Transverse colon (tissue), 4 donors: ENCODE results near the gene EXOSC5. TPM values are rescaled to one million over a fixed set of nuclear protein-coding genes. Genes with fewer than 3 reads are reported as not detected.

Experiments used
- DNase-seq: peaks from one replicate; pipeline ENCODE4 v3.0.0-alpha.2; 2019
- H3K27ac ChIP-seq, 4 donors: fragments of 200-600 bp; sonication (generic); 2 replicates each; pipeline ENCODE4 v1.5.1; 2016 to 2018; ENCODE audit warnings: inconsistent platforms in 4 of 4
- H3K27me3 ChIP-seq: fragments of 200-600 bp; sonication (generic); 2 replicates; pipeline ENCODE4 v1.5.1; 2017; ENCODE audit warnings: inconsistent platforms
- H3K36me3 ChIP-seq, 4 donors: fragments of 200-600 bp; sonication (generic); 2 replicates each; pipeline ENCODE4 v1.5.1; 2017 to 2019; ENCODE audit warnings: inconsistent platforms in 4 of 4
- H3K4me1 ChIP-seq, 4 donors: fragments of 200-600 bp; sonication (generic); 2 replicates each; pipeline ENCODE4 v1.5.1; 2017 to 2020; ENCODE audit warnings: inconsistent platforms in 4 of 4
- H3K4me3 ChIP-seq, 4 donors: fragments of 200-600 bp; sonication (generic); 1 replicate in 1 of 4; 2 replicates in 3 of 4; pipeline versions ENCODE4 v1.5.1 to v1.6.1; 2017 to 2019; ENCODE audit warnings: inconsistent platforms in 4 of 4
- H3K9me3 ChIP-seq, 2 donors: fragments of 200-600 bp; sonication (generic); 2 replicates each; pipeline ENCODE4 v1.5.1; 2017 to 2019; ENCODE audit warnings: inconsistent platforms in 2 of 2
- CTCF ChIP-seq, 5 experiments: fragments of 200-600 bp in 3 of 5; fragments of 450-650 bp in 2 of 5; sonication (generic) in 3 of 5; IDR thresholded peaks; 1 replicate in 2 of 5; 2 replicates in 3 of 5; pipeline ENCODE4 v1.5.1; 2016 to 2017; ENCODE audit warnings: antibody characterized with exemption in 5 of 5, inconsistent platforms in 3 of 5, mild to moderate bottlenecking in 2 of 5, moderate library complexity in 1 of 5
- EP300 ChIP-seq: sonication (generic); formaldehyde crosslinking; IDR thresholded peaks from one replicate; pipeline ENCODE4 v1.6.1; 2017; ENCODE audit warnings: antibody characterized with exemption, low read depth
- POLR2A ChIP-seq: fragments of 450-650 bp; IDR thresholded peaks from one replicate; pipeline ENCODE4 v1.6.1; 2016; ENCODE audit warnings: antibody characterized with exemption, mild to moderate bottlenecking, moderate library complexity
- POLR2AphosphoS5 ChIP-seq, 3 donors: sonication (generic); formaldehyde crosslinking; IDR thresholded peaks; one replicate each; pipeline ENCODE4 v1.6.1; 2016; ENCODE audit warnings: antibody characterized with exemption in 3 of 3
- WGBS, 2 donors: methylation state at CpG; one replicate each; pipeline ENCODE4 v1.1.5; 2018; ENCODE audit warnings: low coverage in 1 of 2; 5-methylcytosine and 5-hydroxymethylcytosine counted together
- in situ Hi-C, 4 donors: fragments of 200-750 bp; cut with MboI; loops; one replicate each; pipeline versions ENCODE4 v1.15.0 to v1.15.1; 2017; ENCODE audit warnings: low sequenced_read_pairs in 3 of 4, low pct_ligation_motif_present in 1 of 4, low pct_unique_long_range_greater_than_20kb in 1 of 4
- intact Hi-C: fragments of 100-400 bp; cut with DNase I; formaldehyde crosslinking; loops from one replicate; pipeline ENCODE4 v1.15.1; 2023; ENCODE audit warnings: low total_unique reads
- small RNA-seq, 4 donors: library from RNA; depleted of rRNA; stranded (forward); fragments of <200 nt; gene quantifications; one replicate each; pipeline ENCODE3, GENCODE V24; 2016
- total RNA-seq, 4 donors: library from RNA; depleted of rRNA; stranded (reverse); fragments of >200 nt; gene quantifications; one replicate each; pipeline ENCODE4 v1.1.0, GENCODE V29; 2016

Gene EXOSC5
- total RNA-seq, 4 donors from 2014 or later = 4.0 to 20.6 (median 10.8) TPM

- H3K4me3 ChIP-seq = no peak overlapping the region
- WGBS, 2 donors = 76% methylated on average over 20 of the region's 20 CpGs; no CpG with 5 or more reads in 1 of the 2 donors
- no peaks in the 10 kb centered on the region for H3K36me3 ChIP-seq
- intact Hi-C loops = no loop called here
- TF ChIP-seq CTCF (IDR thresholded peaks at IDR 0.05) (peak in 4 of 5 experiments; percentile 18 to 32 (median 24)), EP300 (no peak), POLR2AphosphoS5 (IDR thresholded peaks at IDR 0.05) (no peak), POLR2A (no peak)
- in situ Hi-C loops = loop anchor here in 1 of 4 donors (25.0 kb wide), 1 partner anchor 220 kb away; no protein-coding TSS in a partner anchor
- no peaks in the 10 kb centered on the region for H3K9me3 ChIP-seq
- no peak overlapping the region for H3K27ac ChIP-seq
- peak; percentile 36 for DNase-seq
- H3K4me1 ChIP-seq = no peaks in the 10 kb centered on the region
- H3K27me3 ChIP-seq = no peaks in the 10 kb centered on the region
Observed at GRCh38 chr19:41341669-41342490, 55.3 kb downstream of the EXOSC5 start.

- Histone ChIP-seq H3K27ac (no peak overlapping the region), H3K36me3 (no peaks in the 10 kb centered on the region), H3K9me3 (no peaks in the 10 kb centered on the region), H3K4me3 (no peak overlapping the region), H3K27me3 (no peaks in the 10 kb centered on the region), H3K4me1 (peaks cover 0 to 3% (median 1%) of the 10 kb centered on the region in 4 donors)
- TF ChIP-seq EP300 (no peak), POLR2AphosphoS5 (IDR thresholded peaks at IDR 0.05) (no peak), CTCF (IDR thresholded peaks at IDR 0.05) (no peak), POLR2A (no peak)
- WGBS, 2 donors = 91 to 100% methylated on average over 2 to 5 of the region's 5 CpGs
- intact Hi-C loops (no loop called here), in situ Hi-C loops (loop anchor here in 1 of 4 donors (25.0 kb wide), 1 partner anchor 222 kb away; no protein-coding TSS in a partner anchor)
- DNase-seq = no peak
Observed at GRCh38 chr19:41339936-41340335, 57.2 kb downstream of the EXOSC5 start.

Small RNA genes within 50 kb of the gene (small RNA-seq; reads per million reads assigned to genes)
- gene RF00017 = 0 reads per million in 4 donors

Other genes starting within 250 kb of the EXOSC5 start
- gene CYP2S1, start 204.1 kb downstream of the EXOSC5 start, total RNA-seq = 10 to 100 TPM in 2 of 4 donors, 1 to 10 TPM in 2; 4.2 to 30.7 (median 14.9) TPM
- gene AXL, start 178.1 kb downstream of the EXOSC5 start, total RNA-seq = 10 to 100 TPM; 19.7 to 52.4 (median 25.6) TPM
- 100 to 1,000 TPM; 115 to 296 (median 145) TPM for gene HNRNPUL1, start 133.0 kb downstream of the EXOSC5 start, total RNA-seq
- 10 to 100 TPM; 10.1 to 22.4 (median 15.4) TPM for gene CCDC97, start 87.2 kb downstream of the EXOSC5 start, total RNA-seq
- 10 to 100 TPM in 2 of 4 donors, 1 to 10 TPM in 2; 4.4 to 30.3 (median 9.7) TPM for gene TGFB1, start 43.4 kb downstream of the EXOSC5 start, total RNA-seq
- gene B9D2, start 33.2 kb downstream of the EXOSC5 start, total RNA-seq = 1 to 10 TPM in 2 of 4 donors, not detected in 2; 6.4 to 9.3 TPM
- gene TMEM91, start 20.8 kb downstream of the EXOSC5 start, total RNA-seq = 10 to 100 TPM in 1 of 4 donors, 1 to 10 TPM in 2, not detected in 1; 4.8 to 11.4 (median 9.4) TPM
- 10 to 100 TPM; 12.0 to 29.9 (median 20.9) TPM for gene BCKDHA, start 459 bp upstream of the EXOSC5 start, total RNA-seq
- gene B3GNT8, start 30.0 kb upstream of the EXOSC5 start, total RNA-seq = 100 to 1,000 TPM in 1 of 4 donors, 10 to 100 TPM in 3; 18.5 to 225 (median 49.1) TPM
- gene DMAC2, start 42.6 kb upstream of the EXOSC5 start, total RNA-seq = 10 to 100 TPM; 15.9 to 65.8 (median 50.1) TPM
- not detected for gene ERICH4, start 45.8 kb upstream of the EXOSC5 start, total RNA-seq
- 1 to 10 TPM in 1 of 4 donors, under 1 TPM in 2, not detected in 1; 0.41 to 1.1 (median 0.95) TPM for gene CEACAM21, start 178.8 kb upstream of the EXOSC5 start, total RNA-seq
- 1 to 10 TPM in 1 of 4 donors, under 1 TPM in 1, not detected in 2; 0.48 to 1.5 TPM for gene CEACAM4, start 229.7 kb upstream of the EXOSC5 start, total RNA-seq